GM21515 (cell line): ENCODE results near the gene FAM83E.
"Not testable (repeated sequence)": the region's sequence is repeated elsewhere in the genome, so short reads cannot be mapped to it uniquely, and the experiment has no call there.

Experiments
- ATAC-seq: cut with Tn5 transposase; IDR thresholded peaks from one replicate; pipeline ENCODE4 v1.9.1; 2021; ENCODE audit not compliant: unreplicated experiment

The FAM83E gene

GRCh38 chr19:48641850-48642249 lies 27.0 kb upstream of the FAM83E start:
- no peak for ATAC-seq

- no peak for ATAC-seq
These were observed 24.9 kb upstream of the FAM83E start for GRCh38 chr19:48639483-48640375.

- no peak for ATAC-seq
These were observed 24.0 kb upstream of the FAM83E start for GRCh38 chr19:48638831-48639381.

- peak; percentile 9 for ATAC-seq
These were observed 23.3 kb upstream of the FAM83E start for GRCh38 chr19:48637948-48638830.

GRCh38 chr19:48637449-48637947 lies 22.6 kb upstream of the FAM83E start:
- ATAC-seq, result peak; percentile 57

GRCh38 chr19:48636859-48637448 lies 22.1 kb upstream of the FAM83E start, which contains the start of gene DBP:
DBP (minus strand) TSS chr19:48637379; CDS start chr19:48636994, 385 bp downstream.
- no peak for ATAC-seq

GRCh38 chr19:48635966-48636858 lies 21.3 kb upstream of the FAM83E start:
- no peak for ATAC-seq

GRCh38 chr19:48635263-48635965 lies 20.5 kb upstream of the FAM83E start:
- ATAC-seq, result no peak

- ATAC-seq, result peak; percentile 32
These were observed 19.8 kb upstream of the FAM83E start for GRCh38 chr19:48634424-48635262.

- ATAC-seq, result no peak
These were observed 19.1 kb upstream of the FAM83E start for GRCh38 chr19:48634036-48634342.

- no peak for ATAC-seq
These were observed 18.5 kb upstream of the FAM83E start for GRCh38 chr19:48633148-48634035.

- no peak for ATAC-seq
These were observed 17.8 kb upstream of the FAM83E start for GRCh38 chr19:48632692-48633147.

GRCh38 chr19:48632286-48632685 lies 17.4 kb upstream of the FAM83E start:
- not testable (repeated sequence) for ATAC-seq

GRCh38 chr19:48631225-48631624 lies 16.3 kb upstream of the FAM83E start:
- no peak for ATAC-seq

- no peak for ATAC-seq
These were observed 15.6 kb upstream of the FAM83E start for GRCh38 chr19:48630296-48631063.

GRCh38 chr19:48629599-48630295 lies 14.9 kb upstream of the FAM83E start:
- ATAC-seq, result no peak
